Fibroblast of gingiva (primary cell): ENCODE results near the gene PALMD.

ENCODE experiments used
- DNase-seq: peaks from one replicate; pipeline ENCODE4 v3.0.0-alpha.2; 2011; ENCODE audit warnings: low read depth

The PALMD gene

DNA sequence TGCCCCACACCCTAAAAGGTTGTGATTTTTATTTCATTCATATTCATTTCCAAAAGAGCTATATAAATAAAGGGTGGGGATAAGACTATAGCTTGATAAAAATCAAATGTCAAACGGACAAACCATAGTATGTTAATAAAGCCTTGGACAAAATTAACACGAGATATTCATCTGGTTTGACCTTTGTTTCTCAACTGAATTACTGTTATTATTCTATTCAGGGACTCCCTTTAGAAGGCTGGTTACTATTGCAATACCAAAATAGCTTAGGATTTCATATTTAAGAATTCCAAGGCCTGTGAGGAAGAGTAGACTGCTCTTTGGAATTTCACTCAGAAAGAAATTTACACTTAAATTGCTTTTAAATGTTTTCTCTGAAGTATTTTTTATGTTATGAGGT is 10.2 kb upstream of the PALMD start:
- DNase-seq = no peak

- no peak for DNase-seq
Measured at GRCh38 chr1:99636647-99637175, 9.2 kb upstream of the PALMD start.

DNA sequence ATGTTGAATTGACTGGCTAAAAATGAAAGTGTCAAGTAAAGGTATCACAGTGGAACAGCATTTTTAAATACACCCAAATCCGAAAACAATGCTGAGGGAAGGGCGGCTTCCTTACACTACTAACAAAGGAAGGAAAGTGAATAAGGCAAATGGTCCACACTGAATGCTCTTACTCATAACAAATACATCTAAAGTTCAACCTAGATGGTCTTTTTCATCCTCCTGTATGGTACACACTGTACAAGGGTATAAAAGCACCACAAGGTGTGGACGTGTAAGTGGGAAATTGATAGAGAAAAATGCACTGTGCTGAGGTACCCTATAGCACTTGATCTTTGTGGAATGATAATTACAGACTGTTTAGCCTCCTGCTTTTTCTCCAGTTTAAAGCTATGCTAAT is 7.1 kb upstream of the PALMD start:
- no peak for DNase-seq

- DNase-seq = no peak
Measured at GRCh38 chr1:99639408-99639807, 6.5 kb upstream of the PALMD start.

GRCh38 chr1:99639945-99640344 is 6.0 kb upstream of the PALMD start:
- DNase-seq = no peak

GRCh38 chr1:99640672-99641071 is 5.2 kb upstream of the PALMD start:
- no peak for DNase-seq

DNA sequence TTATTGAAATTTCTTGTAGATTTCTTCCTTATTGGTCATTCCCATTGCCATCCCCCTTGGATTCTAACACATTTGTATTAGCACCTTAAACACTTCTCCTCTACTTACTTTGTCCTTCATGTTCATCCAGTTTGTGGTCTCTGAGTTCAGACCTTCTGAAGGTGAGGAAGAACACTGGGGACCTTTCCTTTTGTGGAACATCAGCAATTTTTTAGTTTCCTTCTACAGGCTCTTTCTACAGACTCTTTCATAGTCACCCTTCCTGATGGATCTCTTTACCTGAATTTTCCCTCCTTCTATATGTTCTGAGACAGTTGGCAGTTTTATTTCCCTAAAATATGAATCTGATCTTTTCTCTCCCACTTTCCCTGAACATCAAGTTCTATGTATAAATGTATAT is 4.4 kb upstream of the PALMD start:
- no peak for DNase-seq

DNA sequence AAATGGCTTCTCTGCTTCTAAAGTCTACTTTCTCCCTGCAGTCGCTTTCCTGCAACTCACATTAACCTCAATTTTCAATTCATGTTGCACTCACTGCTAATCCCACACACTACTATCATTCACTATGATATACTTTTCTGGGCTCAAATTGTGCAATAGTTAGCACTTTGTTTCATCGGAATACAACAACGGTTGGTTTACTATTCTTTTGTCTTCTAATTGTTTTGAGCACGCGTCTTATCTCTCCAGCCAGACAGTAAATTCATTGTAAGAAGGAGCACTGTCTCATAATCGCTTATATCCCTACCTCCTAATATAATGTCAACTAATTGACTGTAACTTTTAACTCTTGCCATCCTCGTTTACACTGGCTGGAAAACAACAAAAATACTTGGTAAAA is 3.9 kb upstream of the PALMD start:
- DNase-seq = no peak

- DNase-seq = no peak
Measured at GRCh38 chr1:99643021-99643779, 2.7 kb upstream of the PALMD start.

DNA sequence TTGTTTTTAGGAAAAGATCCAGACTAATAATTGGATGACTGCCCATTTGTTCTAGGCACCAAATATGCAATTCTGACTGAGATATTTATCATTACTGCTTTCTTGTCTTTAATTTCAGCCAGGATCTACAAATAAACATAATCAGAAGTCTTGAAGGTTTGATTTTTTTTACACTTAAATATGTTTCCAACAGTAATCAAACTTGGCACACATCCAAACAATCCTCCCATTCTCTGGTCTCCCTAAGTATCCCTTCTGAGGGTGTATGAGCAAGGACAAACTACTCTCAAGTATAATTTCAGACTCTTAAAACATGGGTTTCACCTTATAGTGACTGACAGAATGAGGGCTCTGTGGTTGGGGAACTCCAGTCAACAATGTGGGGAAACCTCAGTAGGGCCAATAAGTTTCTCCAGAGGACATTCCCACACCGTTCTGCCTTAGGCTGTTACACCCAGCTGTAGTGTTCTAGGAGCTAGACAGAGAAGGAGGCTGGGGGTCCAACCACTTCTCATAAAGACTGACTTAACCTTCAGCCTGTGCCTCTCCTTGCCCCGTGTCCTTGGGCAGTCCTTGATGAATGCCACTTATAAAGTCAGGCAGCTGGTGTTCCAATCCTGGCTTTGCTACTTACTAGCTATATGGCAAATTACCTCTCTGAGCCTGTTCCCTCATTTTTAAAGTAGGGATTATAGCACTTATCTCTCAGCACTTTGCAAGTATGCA is 1.5 kb upstream of the PALMD start:
- no peak for DNase-seq

DNA sequence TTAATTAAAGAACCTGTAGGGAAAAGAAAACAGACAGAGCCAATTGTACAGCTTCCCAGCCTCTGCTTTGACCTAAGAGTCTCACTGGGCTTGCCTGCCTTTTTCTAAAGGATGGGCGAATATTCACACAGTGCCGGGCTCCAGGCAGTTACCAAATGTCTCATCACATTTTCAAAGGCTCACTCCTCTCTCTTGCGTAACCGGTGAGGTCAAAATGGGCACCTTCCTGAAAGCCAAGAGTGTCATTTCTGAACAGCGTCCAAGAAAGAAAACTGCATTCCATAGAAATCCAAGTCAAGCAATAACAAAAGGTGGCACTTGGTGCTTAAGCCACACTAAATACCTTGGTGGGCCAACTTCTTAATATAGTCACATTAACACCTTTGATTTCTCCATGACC is 710 bp upstream of the PALMD start:
- DNase-seq = peak; percentile 29

DNA sequence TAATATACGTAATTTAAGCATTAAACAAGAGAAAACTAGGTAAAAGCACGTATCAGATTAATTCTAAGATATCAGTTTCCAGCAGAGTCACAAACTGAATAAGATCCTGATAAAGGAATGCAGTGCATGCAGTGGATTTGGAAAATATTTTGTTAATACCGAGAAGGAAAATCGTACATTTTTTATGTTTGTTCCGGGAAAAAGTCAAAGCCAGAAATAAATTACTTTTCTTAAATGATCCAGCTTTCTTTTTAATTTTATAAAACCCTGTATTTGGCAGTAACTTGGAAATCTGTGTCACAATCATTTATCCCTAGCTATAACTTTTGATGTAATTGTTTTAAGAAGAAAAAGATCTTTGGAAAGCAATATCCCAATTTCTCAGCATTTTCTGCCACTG is 955 bp downstream of the PALMD start:
- no peak for DNase-seq

- no peak for DNase-seq
Measured at GRCh38 chr1:99647490-99647889, 1.6 kb downstream of the PALMD start.

DNA sequence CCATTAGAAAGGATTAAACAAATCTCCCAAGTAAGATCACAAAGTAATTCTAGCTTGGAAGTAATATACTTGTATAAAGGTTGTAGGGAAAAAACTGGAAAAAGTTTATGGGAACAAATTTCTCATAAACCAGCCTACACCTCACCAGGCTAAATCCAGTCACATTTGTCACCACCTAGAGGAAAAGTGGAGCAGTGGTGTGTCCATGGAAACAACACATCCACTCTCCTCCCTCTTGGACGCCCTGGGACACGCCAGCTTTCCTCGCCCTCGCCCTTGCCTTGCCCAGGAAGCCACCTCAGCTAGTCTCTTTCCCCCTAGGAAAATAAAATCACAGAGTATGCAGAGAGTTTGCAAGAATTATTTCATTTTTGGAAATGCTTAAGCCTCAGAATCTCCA is 2.2 kb downstream of the PALMD start:
- no peak for DNase-seq

DNA sequence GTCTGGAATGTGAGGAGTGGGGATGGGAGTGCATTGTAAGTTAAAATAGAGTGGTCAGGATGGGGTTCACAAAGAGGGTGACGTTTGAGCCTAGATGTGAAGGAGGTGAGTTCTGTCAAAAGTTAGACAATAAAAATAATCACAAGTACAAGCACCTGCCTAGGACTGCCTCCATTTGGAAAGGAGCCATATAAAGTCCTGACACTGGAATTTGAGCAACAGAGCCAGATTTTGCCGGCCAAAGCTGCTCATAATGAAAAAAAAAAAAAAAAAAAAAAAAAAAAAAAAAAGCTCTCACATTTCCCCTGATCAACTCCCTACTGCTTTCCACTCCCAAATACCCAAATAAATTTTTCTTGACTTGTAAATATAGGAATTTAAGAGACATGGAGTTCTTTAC is 4.1 kb downstream of the PALMD start:
- no peak for DNase-seq

- no peak for DNase-seq
Measured at GRCh38 chr1:99650773-99651437, 5.0 kb downstream of the PALMD start.

GRCh38 chr1:99652881-99653281 is 7.0 kb downstream of the PALMD start:
- DNase-seq = no peak

- DNase-seq = no peak
Measured at GRCh38 chr1:99655376-99655775, 9.5 kb downstream of the PALMD start.

- no peak for DNase-seq
Measured at GRCh38 chr1:99656701-99657100, 10.8 kb downstream of the PALMD start.

DNA sequence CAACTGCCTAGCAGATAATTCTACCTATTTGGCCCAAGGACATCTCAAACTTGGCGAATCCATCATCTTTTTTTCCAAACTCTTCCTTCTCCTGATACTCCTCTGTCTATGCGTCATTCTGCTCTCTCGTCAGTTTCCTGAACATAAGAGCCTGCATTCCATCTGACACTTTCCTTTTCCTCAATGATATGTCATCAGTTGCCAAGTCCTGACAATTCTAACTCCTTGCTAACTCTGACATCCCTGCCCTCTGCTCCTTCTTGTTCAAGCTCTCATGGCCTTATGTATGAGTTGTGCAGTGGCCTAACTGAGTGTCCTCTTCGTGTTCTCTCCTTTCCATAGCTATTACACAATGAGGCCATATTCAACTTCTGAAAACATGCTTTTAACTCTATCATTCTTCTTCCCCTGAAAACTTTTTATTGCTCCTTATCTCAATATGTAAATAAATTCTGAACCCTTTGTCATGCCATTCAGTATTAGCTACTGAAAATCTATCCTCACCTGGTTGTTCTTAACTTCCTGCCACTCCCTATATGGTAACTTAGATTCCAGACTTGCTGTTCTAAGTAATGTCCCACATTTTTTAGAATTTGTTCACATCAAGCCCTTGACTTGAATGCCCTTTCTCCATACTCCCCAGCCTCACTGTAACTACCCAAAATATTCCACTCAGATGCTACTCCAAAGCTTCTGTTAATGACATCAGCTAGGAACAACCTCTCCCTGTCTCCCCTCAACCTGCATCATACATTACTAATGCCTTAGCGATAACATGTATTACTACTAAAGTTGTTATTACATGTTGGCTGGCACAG is 11.5 kb downstream of the PALMD start:
- DNase-seq = no peak

- DNase-seq = no peak
Measured at GRCh38 chr1:99658031-99658290, 12.0 kb downstream of the PALMD start.

- peak; percentile 66 for DNase-seq
Measured at GRCh38 chr1:99659755-99660210, 13.9 kb downstream of the PALMD start.
